ENCODE measurements around the gene UVRAG.
"Not testable (repeated sequence)": the region's sequence is repeated elsewhere in the genome, so short reads cannot be mapped to it uniquely, and the experiment has no call there.

Gene UVRAG

GRCh38 chr11:75836417-75836816 is 21.4 kb downstream of the UVRAG start:
- DNase-seq (ENCODE audit: low read depth in 3 of 3): no peak

GRCh38 chr11:75839851-75840250 is 24.8 kb downstream of the UVRAG start:
- DNase-seq (ENCODE audit: low read depth in 3 of 3): no peak

GRCh38 chr11:75840522-75840921 is 25.5 kb downstream of the UVRAG start:
- no peak for DNase-seq (ENCODE audit: low read depth in 3 of 3)

GRCh38 chr11:75841739-75842138 is 26.7 kb downstream of the UVRAG start:
- no peak for DNase-seq (ENCODE audit: low read depth in 3 of 3)

- DNase-seq (ENCODE audit: low read depth in 3 of 3): no peak
Observed at GRCh38 chr11:75845324-75845723, 30.3 kb downstream of the UVRAG start.

GRCh38 chr11:75849894-75850293 is 34.9 kb downstream of the UVRAG start:
- no peak for DNase-seq (ENCODE audit: low read depth in 3 of 3)

- no peak for DNase-seq (ENCODE audit: low read depth in 3 of 3)
Observed at GRCh38 chr11:75850787-75851186, 35.8 kb downstream of the UVRAG start.

- no peak for DNase-seq (ENCODE audit: low read depth in 3 of 3)
Observed at GRCh38 chr11:75851203-75851602, 36.2 kb downstream of the UVRAG start.

- DNase-seq (ENCODE audit: low read depth in 3 of 3): no peak
Observed at GRCh38 chr11:75852406-75853017, 37.5 kb downstream of the UVRAG start.

- not testable (repeated sequence) for DNase-seq (ENCODE audit: low read depth in 3 of 3)
Observed at GRCh38 chr11:75853563-75853962, 38.6 kb downstream of the UVRAG start.

- DNase-seq (ENCODE audit: low read depth in 3 of 3): no peak
Observed at GRCh38 chr11:75853971-75854370, 39.0 kb downstream of the UVRAG start.

- DNase-seq (ENCODE audit: low read depth in 3 of 3): no peak
Observed at GRCh38 chr11:75855206-75855605, 40.2 kb downstream of the UVRAG start.

GRCh38 chr11:75856912-75857311 is 41.9 kb downstream of the UVRAG start:
- DNase-seq (ENCODE audit: low read depth in 3 of 3): no peak

GRCh38 chr11:75858042-75858441 is 43.0 kb downstream of the UVRAG start:
- no peak for DNase-seq (ENCODE audit: low read depth in 3 of 3)

- DNase-seq (ENCODE audit: low read depth in 3 of 3): no peak
Observed at GRCh38 chr11:75858613-75859012, 43.6 kb downstream of the UVRAG start.

GRCh38 chr11:75859614-75860013 is 44.6 kb downstream of the UVRAG start:
- no peak for DNase-seq (ENCODE audit: low read depth in 3 of 3)

GRCh38 chr11:75862437-75862836 is 47.4 kb downstream of the UVRAG start:
- DNase-seq (ENCODE audit: low read depth in 3 of 3): no peak

GRCh38 chr11:75867778-75868374 is 52.9 kb downstream of the UVRAG start:
- DNase-seq (ENCODE audit: low read depth in 3 of 3): peak in 2 of 3 donors; percentile 21 to 46

GRCh38 chr11:75868990-75869389 is 54.0 kb downstream of the UVRAG start:
- DNase-seq (ENCODE audit: low read depth in 3 of 3): no peak

GRCh38 chr11:75869661-75870455 is 54.8 kb downstream of the UVRAG start:
- no peak for DNase-seq (ENCODE audit: low read depth in 3 of 3)

GRCh38 chr11:75872887-75873416 is 57.9 kb downstream of the UVRAG start:
- DNase-seq (ENCODE audit: low read depth in 3 of 3): no peak

- no peak for DNase-seq (ENCODE audit: low read depth in 3 of 3)
Observed at GRCh38 chr11:75873417-75874221, 58.6 kb downstream of the UVRAG start.
